Erythroblast (primary cell): ENCODE measurements around the gene ERP27.

Experiments used
- GATA1 ChIP-seq: IDR thresholded peaks from 2 replicates; pipeline ENCODE4 v1.6.1; 2011; ENCODE audit warnings: low read depth, mild to moderate bottlenecking, control low read depth, low read length, moderate library complexity
- POLR2A ChIP-seq: IDR thresholded peaks from 2 replicates; pipeline ENCODE4 v1.6.1; 2011; ENCODE audit warnings: mild to moderate bottlenecking, low read length

GRCh38 chr12:14958361-14959125 is 20.2 kb upstream of the ERP27 start:
- TF ChIP-seq POLR2A (no peak), GATA1 (no peak)
